H1 (cell line): ENCODE data around the gene ANAPC10. TPM values are rescaled to one million over a fixed set of nuclear protein-coding genes. Genes with fewer than 3 reads are reported as not detected.

Experiments used
- CTCF ChIA-PET: fragments of 300-600 bp; sonication (Branson Sonifier 250); formaldehyde crosslinking; loops from one replicate; lab custom pipeline; 2021; ENCODE audit not compliant: partially characterized antibody; lab: Charles Lee
- POLR2A ChIA-PET: fragments of 300-600 bp; sonication (Branson Sonifier 250); formaldehyde crosslinking; loops from one replicate; lab custom pipeline; 2021; ENCODE audit warnings: inconsistent platforms; ENCODE audit not compliant: partially characterized antibody; lab: Charles Lee
- DNase-seq, 2 experiments: peaks; one replicate each; pipeline versions ENCODE4 v3.0.0 to v3.0.0-alpha.2; 2010 to 2022; ENCODE audit warnings: low spot score in 2 of 2, low read depth in 1 of 2, mixed read lengths in 1 of 2
- FAIRE-seq: peaks from 2 replicates; lab custom pipeline; 2011; peaks lifted over from hg19 to GRCh38; lab: Jason Lieb, UNC
- H2AFZ ChIP-seq: 2 replicates; pipeline ENCODE4 v1.8.1; 2012; ENCODE audit warnings: low read length, inconsistent platforms
- H2AK5ac ChIP-seq: 2 replicates; pipeline ENCODE4 v1.6.1; 2013; ENCODE audit warnings: low read depth, low read length
- H2BK120ac ChIP-seq: replicated peaks from 2 replicates; pipeline ENCODE3; 2013; ENCODE audit warnings: low read depth, low read length, inconsistent platforms
- H2BK12ac ChIP-seq: 2 replicates; pipeline ENCODE4 v1.6.1; 2013; ENCODE audit warnings: low read depth, low read length
- H2BK15ac ChIP-seq: 2 replicates; pipeline ENCODE4 v1.6.1; 2013; ENCODE audit warnings: low read length
- H2BK20ac ChIP-seq: 2 replicates; pipeline ENCODE4 v1.6.1; 2013; ENCODE audit warnings: low read length
- H2BK5ac ChIP-seq: 2 replicates; pipeline ENCODE4 v1.6.1; 2013; ENCODE audit warnings: low read depth, low read length
- H3K14ac ChIP-seq: 2 replicates; pipeline ENCODE4 v1.6.1; 2013; ENCODE audit warnings: inconsistent platforms; ENCODE audit not compliant: insufficient read length
- H3K18ac ChIP-seq: 2 replicates; pipeline ENCODE4 v1.6.1; 2013; ENCODE audit warnings: low read length; ENCODE audit errors: extremely low read depth
- H3K23ac ChIP-seq: 2 replicates; pipeline ENCODE4 v1.6.1; 2013; ENCODE audit warnings: inconsistent platforms; ENCODE audit not compliant: insufficient read length
- H3K23me2 ChIP-seq: 2 replicates; pipeline ENCODE4 v1.6.1; 2013; ENCODE audit warnings: low read depth, low read length
- H3K27ac ChIP-seq: 2 replicates; pipeline ENCODE4 v1.6.1; 2011; ENCODE audit warnings: low read depth, low read length, inconsistent platforms
- H3K27me3 ChIP-seq, 4 experiments: replicated peaks in 1 of 4; 1 replicate in 1 of 4; 2 replicates in 3 of 4; pipeline versions ENCODE4 v1.6.1 to v1.8.1; 2011 to 2013; ENCODE audit warnings: low read length in 3 of 4, mild to moderate bottlenecking in 3 of 4, inconsistent platforms in 2 of 4, mixed read lengths in 2 of 4, moderate library complexity in 1 of 4; ENCODE audit not compliant: control insufficient read depth in 3 of 4, insufficient read depth in 3 of 4; ENCODE audit errors: extremely low read depth in 1 of 4
- H3K36me3 ChIP-seq, 4 experiments: 2 replicates each; pipeline versions ENCODE4 v1.6.1 to v1.8.1; 2011 to 2013; ENCODE audit warnings: mild to moderate bottlenecking in 4 of 4, low read length in 3 of 4, moderate library complexity in 2 of 4, control low read depth in 1 of 4, inconsistent platforms in 1 of 4; ENCODE audit not compliant: insufficient read depth in 4 of 4, control insufficient read depth in 2 of 4
- H3K4ac ChIP-seq: replicated peaks from 2 replicates; pipeline ENCODE3; 2013; ENCODE audit warnings: low read length, low read depth, mixed read lengths, inconsistent platforms; ENCODE audit not compliant: insufficient read length
- H3K4me1 ChIP-seq, 4 experiments: replicated peaks in 1 of 4; 1 replicate in 1 of 4; 2 replicates in 3 of 4; pipeline versions ENCODE4 v1.6.1 to v1.8.1; 2011 to 2013; ENCODE audit warnings: low read length in 3 of 4, inconsistent platforms in 2 of 4, mixed read lengths in 1 of 4; ENCODE audit not compliant: insufficient read depth in 4 of 4, control insufficient read depth in 3 of 4
- H3K4me2 ChIP-seq, 2 experiments: 2 replicates each; pipeline versions ENCODE4 v1.6.1 to v1.8.1; 2011 to 2013; ENCODE audit warnings: low read depth in 2 of 2, low read length in 2 of 2, control low read depth in 1 of 2, inconsistent platforms in 1 of 2, mild to moderate bottlenecking in 1 of 2; ENCODE audit not compliant: insufficient read depth in 1 of 2
- H3K4me3 ChIP-seq, 4 experiments: fragments of 200-600, 300-600 bp in 1 of 4; sonication (generic), shearing (Covaris generic), sonication (Bioruptor Twin) in 1 of 4; 2 replicates each; pipeline versions ENCODE4 v1.5.1 to v1.8.1; 2011 to 2016; ENCODE audit warnings: low read length in 4 of 4, low read depth in 3 of 4, control low read depth in 2 of 4, inconsistent platforms in 2 of 4, mild to moderate bottlenecking in 2 of 4, mixed read lengths in 1 of 4, moderate library complexity in 1 of 4; ENCODE audit not compliant: insufficient read depth in 2 of 4; ENCODE audit errors: extremely low read depth in 1 of 4
- H3K56ac ChIP-seq: replicated peaks from 2 replicates; pipeline ENCODE3; 2013; ENCODE audit warnings: low read depth, mild to moderate bottlenecking, mixed read lengths, low read length, inconsistent platforms; ENCODE audit not compliant: insufficient read length
- H3K79me1 ChIP-seq: 2 replicates; pipeline ENCODE4 v1.6.1; 2013; ENCODE audit warnings: low read depth, low read length, control low read depth
- H3K79me2 ChIP-seq, 2 experiments: 2 replicates each; pipeline versions ENCODE4 v1.6.1 to v1.8.1; 2012 to 2013; ENCODE audit warnings: low read length in 2 of 2, mild to moderate bottlenecking in 2 of 2, inconsistent platforms in 1 of 2; ENCODE audit not compliant: insufficient read depth in 2 of 2, control insufficient read depth in 1 of 2
- H3K9ac ChIP-seq, 4 experiments: replicated peaks in 1 of 4; 1 replicate in 1 of 4; 2 replicates in 3 of 4; pipeline versions ENCODE4 v1.6.1 to v1.8.1; 2011 to 2013; ENCODE audit warnings: low read depth in 3 of 4, low read length in 3 of 4, control low read depth in 2 of 4, mild to moderate bottlenecking in 2 of 4, moderate library complexity in 2 of 4, inconsistent platforms in 1 of 4; ENCODE audit errors: extremely low read depth in 1 of 4
- H3K9me3 ChIP-seq, 2 experiments: 2 replicates each; pipeline versions ENCODE4 v1.6.1 to v1.8.1; 2012 to 2013; ENCODE audit warnings: mild to moderate bottlenecking in 2 of 2, moderate library complexity in 2 of 2, control low read depth in 1 of 2, inconsistent platforms in 1 of 2, low read depth in 1 of 2, low read length in 1 of 2, mixed read lengths in 1 of 2; ENCODE audit not compliant: insufficient read depth in 2 of 2
- H4K20me1 ChIP-seq, 2 experiments: replicated peaks in 1 of 2; 2 replicates each; pipeline versions ENCODE3 to v1.8.1; 2011 to 2013; ENCODE audit warnings: inconsistent platforms in 2 of 2, low read length in 2 of 2, mild to moderate bottlenecking in 1 of 2; ENCODE audit not compliant: insufficient read depth in 2 of 2, control insufficient read depth in 1 of 2
- H4K5ac ChIP-seq: 2 replicates; pipeline ENCODE4 v1.6.1; 2013; ENCODE audit warnings: low read length, low read depth, mixed read lengths, inconsistent platforms; ENCODE audit not compliant: insufficient read length
- H4K8ac ChIP-seq: 2 replicates; pipeline ENCODE4 v1.8.0; 2013; ENCODE audit warnings: mild to moderate bottlenecking, moderate library complexity, low read length, inconsistent platforms; ENCODE audit not compliant: insufficient read depth; ENCODE audit errors: extremely low read depth
- H4K91ac ChIP-seq: replicated peaks from 2 replicates; pipeline ENCODE3; 2013; ENCODE audit warnings: low read length, mixed read lengths, inconsistent platforms; ENCODE audit not compliant: insufficient read length
- CHD7 ChIP-seq: fragments of 300-600 bp; sonication (generic); IDR thresholded peaks from 2 replicates; pipeline ENCODE4 v1.7.1; 2012; ENCODE audit warnings: low read length, moderate library complexity, mild to moderate bottlenecking, inconsistent platforms; ENCODE audit not compliant: insufficient replicate concordance
- TAF1 ChIP-seq: IDR thresholded peaks from 2 replicates; pipeline ENCODE4 v1.6.1; 2011; ENCODE audit warnings: mild to moderate bottlenecking, low read depth, low read length
- polyA plus RNA-seq, 7 experiments: library from polyadenylated mRNA; depleted of rRNA in 3 of 7; stranded (reverse) in 5 of 7; unstranded in 2 of 7; fragments of >200 nt in 5 of 7; fragments of 200-250 nt in 2 of 7; gene quantifications; 1 replicate in 5 of 7; 2 replicates in 1 of 7; 4 replicates in 1 of 7; pipeline versions ENCODE4 v1.2.1 to v1.2.3, GENCODE V29; 2011 to 2013; ENCODE audit warnings: missing spikeins in 2 of 7, mixed read lengths in 2 of 7
- total RNA-seq: library from RNA; stranded (reverse); fragmentation: NEBNext Ultra II Directional; extraction: Animal tissue kit (Norgen Biotek cat#: 25700); gene quantifications from 2 replicates; pipeline ENCODE4 v1.2.1, GENCODE V29; 2021

ANAPC10 gene
- total and polyA plus RNA-seq, 2 of the 8 experiments (the other 6 are each of a cell fraction or from before 2014, with no cell fraction given): 17.6 to 23.3 TPM

GRCh38 chr4:144985014-144985413 lies 113.0 kb downstream of the ANAPC10 start:
- no peak overlapping the region for H2BK15ac ChIP-seq
- H3K4me3 ChIP-seq: no peak overlapping the region
- FAIRE-seq: no peak
- no peak overlapping the region for H2BK120ac ChIP-seq
- H3K36me3 ChIP-seq: no peaks in the 10 kb centered on the region
- no peak overlapping the region for H2BK12ac ChIP-seq
- no peak overlapping the region for H2AK5ac ChIP-seq
- H3K4me2 ChIP-seq: no peak overlapping the region
- no peak overlapping the region for H2AFZ ChIP-seq
- no peak overlapping the region for H4K91ac ChIP-seq
- no peak overlapping the region for H3K27ac ChIP-seq
- POLR2A ChIA-PET: no interaction called here
- H4K8ac ChIP-seq: no peak overlapping the region
- H2BK20ac ChIP-seq: no peak overlapping the region
- H3K56ac ChIP-seq: no peak overlapping the region
- 0 out of 4 replicates have a peak, but pooled peaks cover 0 to 2% of the 10 kb centered on the region in 2 experiments for H3K9me3 ChIP-seq
- H3K14ac ChIP-seq: no peak overlapping the region
- H3K23me2 ChIP-seq: no peaks in the 10 kb centered on the region
- H4K20me1 ChIP-seq: no peaks in the 10 kb centered on the region
- no peaks in the 10 kb centered on the region for H3K79me1 ChIP-seq
- H3K18ac ChIP-seq: no peak overlapping the region
- no peaks in the 10 kb centered on the region for H3K27me3 ChIP-seq
- CTCF ChIA-PET: no interaction called here
- no peak overlapping the region for H3K9ac ChIP-seq
- H3K4me1 ChIP-seq: no peaks in the 10 kb centered on the region
- no peak overlapping the region for H4K5ac ChIP-seq
- H3K23ac ChIP-seq: no peak overlapping the region
- no peak overlapping the region for H2BK5ac ChIP-seq
- no peak for DNase-seq
- H3K4ac ChIP-seq: no peak overlapping the region
- H3K79me2 ChIP-seq: no peaks in the 10 kb centered on the region
- TF ChIP-seq TAF1 (no peak), CHD7 (no peak)
